ENCODE results near the gene SLIT1. TPM values are rescaled to one million over a fixed set of nuclear protein-coding genes. Genes with fewer than 3 reads are reported as not detected.

SLIT1 gene
- total and polyA plus RNA-seq, 2 donors: 0.19 to 0.58 TPM

GRCh38 chr10:97192952-97193435, 7.2 kb upstream of the SLIT1 start:
- DNase-seq (ENCODE audit: extremely low spot score): no peak
- WGBS: 87% methylated on average over 5 of the region's 5 CpGs

GRCh38 chr10:97190450-97190849, 4.7 kb upstream of the SLIT1 start:
- Histone ChIP-seq H3K4me3 (ENCODE audit: low read depth, low read length) (no peak overlapping the region), H3K4me1 (ENCODE audit: insufficient read depth) (no peaks in the 10 kb centered on the region), H3K36me3 (ENCODE audit: insufficient read depth) (no peaks in the 10 kb centered on the region), H3K27ac (ENCODE audit: low read depth) (no peak overlapping the region)
- DNase-seq (ENCODE audit: extremely low spot score): no peak
- 89% methylated on average over 2 of the region's 2 CpGs for WGBS

More at GRCh38 chr10:97192952-97193435, 7.2 kb upstream of the SLIT1 start:
- no peaks in the 10 kb centered on the region for H3K4me1 ChIP-seq (ENCODE audit: insufficient read depth)
- no peak overlapping the region for H3K4me3 ChIP-seq (ENCODE audit: low read depth, low read length)
- no peak overlapping the region for H3K27ac ChIP-seq (ENCODE audit: low read depth)
- no peaks in the 10 kb centered on the region for H3K36me3 ChIP-seq (ENCODE audit: insufficient read depth)

- no peaks in the 10 kb centered on the region for H3K4me1 ChIP-seq (ENCODE audit: insufficient read depth)
- H3K4me3 ChIP-seq (ENCODE audit: low read depth, low read length): no peak overlapping the region
- no peak overlapping the region for H3K27ac ChIP-seq (ENCODE audit: low read depth)
- DNase-seq (ENCODE audit: extremely low spot score): no peak
- H3K36me3 ChIP-seq (ENCODE audit: insufficient read depth): no peaks in the 10 kb centered on the region
- WGBS: 47% methylated on average over 11 of the region's 11 CpGs
Observed at GRCh38 chr10:97188261-97188711, 2.5 kb upstream of the SLIT1 start.

GRCh38 chr10:97186911-97187310, 1.2 kb upstream of the SLIT1 start:
- H3K36me3 ChIP-seq (ENCODE audit: insufficient read depth): no peaks in the 10 kb centered on the region
- H3K4me1 ChIP-seq (ENCODE audit: insufficient read depth): no peaks in the 10 kb centered on the region
- 84% methylated on average over 18 of the region's 18 CpGs for WGBS
- no peak for DNase-seq (ENCODE audit: extremely low spot score)
- no peak overlapping the region for H3K4me3 ChIP-seq (ENCODE audit: low read depth, low read length)
- no peak overlapping the region for H3K27ac ChIP-seq (ENCODE audit: low read depth)

- H3K4me1 ChIP-seq (ENCODE audit: insufficient read depth): no peaks in the 10 kb centered on the region
- no peaks in the 10 kb centered on the region for H3K36me3 ChIP-seq (ENCODE audit: insufficient read depth)
- DNase-seq (ENCODE audit: extremely low spot score): no peak
- H3K4me3 ChIP-seq (ENCODE audit: low read depth, low read length): no peak overlapping the region
- H3K27ac ChIP-seq (ENCODE audit: low read depth): no peak overlapping the region
- WGBS: 16% methylated on average over 17 of the region's 17 CpGs
Observed at GRCh38 chr10:97184971-97185325, 811 bp downstream of the SLIT1 start.

- Histone ChIP-seq H3K4me3 (ENCODE audit: low read depth, low read length) (no peak overlapping the region), H3K36me3 (ENCODE audit: insufficient read depth) (no peaks in the 10 kb centered on the region), H3K4me1 (ENCODE audit: insufficient read depth) (no peaks in the 10 kb centered on the region), H3K27ac (ENCODE audit: low read depth) (no peak overlapping the region)
- WGBS: 83% methylated on average over 3 of the region's 3 CpGs
- DNase-seq (ENCODE audit: extremely low spot score): no peak
Observed at GRCh38 chr10:97183314-97183713, 2.4 kb downstream of the SLIT1 start.

- WGBS: 87% methylated on average over 10 of the region's 10 CpGs
- no peak for DNase-seq (ENCODE audit: extremely low spot score)
- Histone ChIP-seq H3K4me1 (ENCODE audit: insufficient read depth) (no peaks in the 10 kb centered on the region), H3K27ac (ENCODE audit: low read depth) (no peak overlapping the region), H3K36me3 (ENCODE audit: insufficient read depth) (no peaks in the 10 kb centered on the region), H3K4me3 (ENCODE audit: low read depth, low read length) (no peak overlapping the region)
Observed at GRCh38 chr10:97182288-97182990, 3.3 kb downstream of the SLIT1 start.

- H3K27ac ChIP-seq (ENCODE audit: low read depth): no peak overlapping the region
- H3K4me1 ChIP-seq (ENCODE audit: insufficient read depth): no peaks in the 10 kb centered on the region
- H3K36me3 ChIP-seq (ENCODE audit: insufficient read depth): no peaks in the 10 kb centered on the region
- H3K4me3 ChIP-seq (ENCODE audit: low read depth, low read length): no peak overlapping the region
- WGBS: 87% methylated on average over 10 of the region's 10 CpGs
- DNase-seq (ENCODE audit: extremely low spot score): no peak
Observed at GRCh38 chr10:97180986-97181385, 4.8 kb downstream of the SLIT1 start.

GRCh38 chr10:97180363-97180755, 5.4 kb downstream of the SLIT1 start:
- no peak for DNase-seq (ENCODE audit: extremely low spot score)
- Histone ChIP-seq H3K4me3 (ENCODE audit: low read depth, low read length) (no peak overlapping the region), H3K36me3 (ENCODE audit: insufficient read depth) (no peaks in the 10 kb centered on the region), H3K27ac (ENCODE audit: low read depth) (no peak overlapping the region), H3K4me1 (ENCODE audit: insufficient read depth) (no peaks in the 10 kb centered on the region)
- 73% methylated on average over 8 of the region's 8 CpGs for WGBS

- H3K4me1 ChIP-seq (ENCODE audit: insufficient read depth): no peaks in the 10 kb centered on the region
- no peak overlapping the region for H3K27ac ChIP-seq (ENCODE audit: low read depth)
- H3K36me3 ChIP-seq (ENCODE audit: insufficient read depth): no peaks in the 10 kb centered on the region
- no peak for DNase-seq (ENCODE audit: extremely low spot score)
- 19% methylated on average over 26 of the region's 26 CpGs for WGBS
- no peak overlapping the region for H3K4me3 ChIP-seq (ENCODE audit: low read depth, low read length)
Observed at GRCh38 chr10:97179731-97180362, 5.9 kb downstream of the SLIT1 start.

- Histone ChIP-seq H3K27ac (ENCODE audit: low read depth) (no peak overlapping the region), H3K4me1 (ENCODE audit: insufficient read depth) (no peaks in the 10 kb centered on the region), H3K36me3 (ENCODE audit: insufficient read depth) (no peaks in the 10 kb centered on the region), H3K4me3 (ENCODE audit: low read depth, low read length) (no peak overlapping the region)
- 37% methylated on average over 6 of the region's 6 CpGs for WGBS
- no peak for DNase-seq (ENCODE audit: extremely low spot score)
Observed at GRCh38 chr10:97179311-97179710, 6.4 kb downstream of the SLIT1 start.

GRCh38 chr10:97178074-97178473, 7.7 kb downstream of the SLIT1 start:
- Histone ChIP-seq H3K4me3 (ENCODE audit: low read depth, low read length) (no peak overlapping the region), H3K36me3 (ENCODE audit: insufficient read depth) (no peaks in the 10 kb centered on the region), H3K4me1 (ENCODE audit: insufficient read depth) (no peaks in the 10 kb centered on the region), H3K27ac (ENCODE audit: low read depth) (no peak overlapping the region)
- no peak for DNase-seq (ENCODE audit: extremely low spot score)
- 46% methylated on average over 5 of the region's 5 CpGs for WGBS

- no peaks in the 10 kb centered on the region for H3K36me3 ChIP-seq (ENCODE audit: insufficient read depth)
- no peak for DNase-seq (ENCODE audit: extremely low spot score)
- H3K4me1 ChIP-seq (ENCODE audit: insufficient read depth): no peaks in the 10 kb centered on the region
- 71% methylated on average over 5 of the region's 5 CpGs for WGBS
- no peak overlapping the region for H3K4me3 ChIP-seq (ENCODE audit: low read depth, low read length)
- no peak overlapping the region for H3K27ac ChIP-seq (ENCODE audit: low read depth)
Observed at GRCh38 chr10:97176226-97176625, 9.5 kb downstream of the SLIT1 start.

GRCh38 chr10:97175586-97175985, 10.2 kb downstream of the SLIT1 start:
- no peaks in the 10 kb centered on the region for H3K4me1 ChIP-seq (ENCODE audit: insufficient read depth)
- no peak for DNase-seq (ENCODE audit: extremely low spot score)
- H3K27ac ChIP-seq (ENCODE audit: low read depth): no peak overlapping the region
- no peak overlapping the region for H3K4me3 ChIP-seq (ENCODE audit: low read depth, low read length)
- H3K36me3 ChIP-seq (ENCODE audit: insufficient read depth): no peaks in the 10 kb centered on the region
- WGBS: 98% methylated on average over 4 of the region's 4 CpGs

All from urinary bladder (tissue), 4 donors.